CD14-positive monocyte (primary cell): Measurements from ENCODE around the gene SLX9. TPM values are rescaled to one million over a fixed set of nuclear protein-coding genes. Genes with fewer than 3 reads are reported as not detected.
A peak's percentile ranks its signal among the peaks of the same experiment; 100 is the strongest.

Experiments
- DNase-seq, 3 donors: peaks; one replicate each; pipeline ENCODE4 v3.0.0-alpha.2; 2011 to 2022
- H2AFZ ChIP-seq: 2 replicates; pipeline ENCODE4 v1.6.0; 2012; ENCODE audit warnings: mild to moderate bottlenecking, low read depth, low read length, inconsistent platforms; ENCODE audit not compliant: insufficient read depth, poor library complexity, severe bottlenecking
- H3K27ac ChIP-seq, 2 donors: 1 replicate in 1 of 2; 2 replicates in 1 of 2; pipeline ENCODE4 v1.5.1; 2012 to 2013; ENCODE audit warnings: low read length in 2 of 2, control low read depth in 1 of 2, inconsistent platforms in 1 of 2, low read depth in 1 of 2, mild to moderate bottlenecking in 1 of 2
- H3K27me3 ChIP-seq, 2 donors: one replicate each; pipeline versions ENCODE4 v1.6.0 to v1.6.1; 2011 to 2013; ENCODE audit warnings: low read length in 2 of 2; ENCODE audit not compliant: control insufficient read depth in 2 of 2, insufficient read depth in 2 of 2
- H3K36me3 ChIP-seq, 2 donors: replicated peaks in 1 of 2; 1 replicate in 1 of 2; 2 replicates in 1 of 2; pipeline versions ENCODE4 v1.5.1 to v1.6.1; 2012 to 2013; ENCODE audit warnings: low read length in 2 of 2, control low read depth in 1 of 2, inconsistent platforms in 1 of 2, mild to moderate bottlenecking in 1 of 2; ENCODE audit not compliant: insufficient read depth in 2 of 2, control insufficient read depth in 1 of 2
- H3K4me1 ChIP-seq, 2 donors: 1 replicate in 1 of 2; 2 replicates in 1 of 2; pipeline versions ENCODE4 v1.5.1 to v1.6.1; 2012 to 2013; ENCODE audit warnings: low read length in 2 of 2, control low read depth in 1 of 2, inconsistent platforms in 1 of 2, mild to moderate bottlenecking in 1 of 2, moderate library complexity in 1 of 2; ENCODE audit not compliant: insufficient read depth in 2 of 2, control insufficient read depth in 1 of 2
- H3K4me2 ChIP-seq: replicated peaks from 2 replicates; pipeline ENCODE3; 2012; ENCODE audit warnings: low read length, moderate library complexity, mild to moderate bottlenecking; ENCODE audit not compliant: poor library complexity, severe bottlenecking; ENCODE audit errors: extremely low read depth
- H3K4me3 ChIP-seq, 3 experiments: fragments of 200-600 bp in 1 of 3; sonication (generic) in 1 of 3; replicated peaks in 1 of 3; 1 replicate in 2 of 3; 2 replicates in 1 of 3; pipeline ENCODE4 v1.5.1; 2011 to 2013; ENCODE audit warnings: low read length in 3 of 3, mild to moderate bottlenecking in 3 of 3, control low read depth in 2 of 3, low read depth in 2 of 3, inconsistent platforms in 1 of 3, moderate library complexity in 1 of 3
- H3K79me2 ChIP-seq: 2 replicates; pipeline ENCODE4 v1.6.0; 2012; ENCODE audit warnings: mild to moderate bottlenecking, control low read depth, inconsistent platforms, low read length, moderate library complexity; ENCODE audit not compliant: insufficient read depth
- H3K9ac ChIP-seq: 2 replicates; pipeline ENCODE4 v1.6.0; 2017; ENCODE audit warnings: low read length, mild to moderate bottlenecking; ENCODE audit not compliant: insufficient read depth, poor library complexity, severe bottlenecking
- H3K9me3 ChIP-seq, 2 donors: replicated peaks in 1 of 2; 1 replicate in 1 of 2; 2 replicates in 1 of 2; pipeline versions ENCODE4 v1.5.1 to v1.6.1; 2012 to 2013; ENCODE audit warnings: low read length in 2 of 2, control low read depth in 1 of 2; ENCODE audit not compliant: control insufficient read depth in 1 of 2, insufficient read depth in 1 of 2
- H4K20me1 ChIP-seq: 2 replicates; pipeline ENCODE4 v1.6.0; 2012; ENCODE audit warnings: mild to moderate bottlenecking, low read length, control low read depth, moderate library complexity; ENCODE audit not compliant: insufficient read depth
- H3K27ac Mint-ChIP-seq, 7 donors: one replicate each; pipeline ENCODE4 v1.8.0; 2020; ENCODE audit warnings: mild to moderate bottlenecking in 7 of 7, mixed read lengths in 7 of 7, moderate library complexity in 6 of 7, inconsistent platforms in 2 of 7
- H3K27me3 Mint-ChIP-seq, 3 donors: one replicate each; pipeline ENCODE4 v1.8.0; 2021 to 2022; ENCODE audit warnings: low read depth in 3 of 3, mild to moderate bottlenecking in 3 of 3, mixed read lengths in 3 of 3, moderate library complexity in 3 of 3, inconsistent platforms in 1 of 3
- H3K36me3 Mint-ChIP-seq, 2 donors: one replicate each; pipeline ENCODE4 v1.8.0; 2020; ENCODE audit warnings: mixed read lengths in 2 of 2, inconsistent platforms in 1 of 2, mild to moderate bottlenecking in 1 of 2
- H3K4me1 Mint-ChIP-seq: one replicate; pipeline ENCODE4 v1.8.0; 2020; ENCODE audit warnings: mild to moderate bottlenecking, mixed read lengths
- H3K4me3 Mint-ChIP-seq, 2 donors: one replicate each; pipeline ENCODE4 v1.8.0; 2020; ENCODE audit warnings: mild to moderate bottlenecking in 2 of 2, mixed read lengths in 2 of 2, moderate library complexity in 1 of 2
- H3K9me3 Mint-ChIP-seq, 7 donors: one replicate each; pipeline ENCODE4 v1.8.0; 2020 to 2022; ENCODE audit warnings: mixed read lengths in 7 of 7, mild to moderate bottlenecking in 6 of 7, moderate library complexity in 6 of 7, inconsistent platforms in 2 of 7
- WGBS: methylation state at CpG from one replicate; pipeline ENCODE4 v1.1.5; 2013; ENCODE audit warnings: missing lambda C conversion rate; ENCODE audit not compliant: insufficient coverage; 5-methylcytosine and 5-hydroxymethylcytosine counted together
- intact Hi-C, 2 donors: fragments of 100-400 bp; cut with micrococcal nuclease; formaldehyde crosslinking; loops; one replicate each; pipeline versions ENCODE4 v1.15.0 to v1.15.1; 2023
- polyA plus RNA-seq, 3 donors: library from polyadenylated mRNA; depleted of rRNA in 1 of 3; unstranded in 2 of 3; stranded (reverse) in 1 of 3; fragments of 300-500 nt in 2 of 3; fragments of >200 nt in 1 of 3; fragmentation: Illumina TruSeq in 2 of 3; gene quantifications; 1 replicate in 2 of 3; 2 replicates in 1 of 3; pipeline ENCODE4 v1.2.3, GENCODE V29; 2012 to 2021
- TF ChIP-seq, protein P1 (sequence below): fragments of 200-600 bp; IDR thresholded peaks from one replicate; pipeline ENCODE4 v1.8.0; 2022; ENCODE audit warnings: antibody characterized with exemption, mild to moderate bottlenecking

The SLX9 gene
- polyA plus RNA-seq, 3 donors: 7.5 to 9.0 (median 9.0) TPM

DNA sequence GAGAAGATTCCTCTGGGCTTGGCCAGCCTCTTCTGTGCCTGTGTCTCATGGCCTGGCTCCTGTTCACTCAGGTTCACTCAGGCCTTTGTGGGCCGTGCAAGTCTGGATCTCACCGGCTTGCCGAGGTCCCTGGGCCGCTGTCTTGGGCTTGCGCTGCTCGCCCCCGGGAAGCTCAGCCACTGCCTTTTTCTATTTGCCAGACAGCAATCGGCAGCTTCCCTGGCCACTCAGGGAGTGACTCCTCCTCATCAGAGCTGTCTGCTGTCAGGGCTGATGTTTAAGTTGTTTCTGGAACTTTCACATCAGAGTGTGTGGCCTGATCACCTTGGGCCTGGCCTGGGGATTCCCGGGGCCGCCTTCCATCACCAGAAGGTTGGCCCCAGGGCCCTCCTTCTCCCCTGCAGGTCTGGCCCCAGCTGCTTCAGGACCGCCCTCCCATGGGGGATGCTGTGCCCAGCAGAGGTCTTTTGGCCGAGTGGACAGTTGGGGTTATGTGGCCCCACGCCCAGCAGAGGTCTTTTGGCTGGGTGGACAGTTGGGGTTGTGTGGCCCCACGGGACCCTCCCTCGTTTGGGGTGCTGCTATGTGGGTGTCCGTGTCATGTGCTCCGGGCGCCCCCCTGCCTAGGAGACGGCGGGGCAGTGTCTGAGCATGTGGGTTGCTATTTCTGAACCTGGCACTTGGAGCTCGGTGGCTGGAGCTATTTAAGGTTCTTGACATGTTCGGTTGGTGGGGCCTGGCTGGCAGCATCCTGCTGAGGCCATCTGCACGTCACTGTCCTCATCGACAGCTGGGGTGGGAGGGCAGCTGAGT, 12.5 kb downstream of the SLX9 start:
- 96% methylated on average over 22 of the region's 24 CpGs for WGBS

DNA sequence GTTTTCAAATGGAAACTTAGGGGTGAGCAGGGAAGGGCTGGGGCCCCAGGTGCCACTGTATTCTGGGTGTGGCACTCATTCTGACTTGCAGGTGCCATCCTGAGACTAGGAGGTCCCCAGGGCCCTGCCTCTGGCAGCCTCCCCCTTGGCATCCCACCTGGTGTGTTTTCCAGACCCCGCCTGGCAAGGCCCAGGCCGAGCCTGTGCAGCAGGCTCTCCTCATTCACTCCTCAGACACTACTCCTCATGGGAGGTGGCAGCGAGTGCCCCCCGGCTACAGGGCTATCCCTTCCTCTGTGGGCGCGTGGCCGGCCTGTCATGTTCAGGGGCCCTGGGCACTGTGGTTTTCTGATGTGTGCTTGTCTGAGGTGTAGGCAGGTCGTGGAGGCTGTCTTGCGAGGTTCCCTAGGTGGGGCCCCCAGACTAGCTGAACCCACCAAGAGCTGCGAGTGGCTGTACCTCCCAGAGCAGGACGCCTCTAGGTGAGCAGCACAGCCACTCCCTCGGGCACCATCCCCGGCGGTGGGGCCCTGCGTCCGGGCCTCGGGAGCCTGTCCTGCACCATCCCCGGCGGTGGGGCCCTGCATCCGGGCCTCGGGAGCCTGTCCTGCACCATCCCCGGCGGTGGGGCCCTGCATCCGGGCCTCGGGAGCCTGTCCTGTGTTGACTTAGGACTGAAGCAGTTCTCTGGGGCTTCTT, 13.2 kb downstream of the SLX9 start:
- no peaks in the 10 kb centered on the region for H3K27me3 Mint-ChIP-seq
- Histone ChIP-seq H3K4me3 (no peak overlapping the region), H3K27me3 (no peaks in the 10 kb centered on the region), H2AFZ (no peak overlapping the region), H3K9ac (no peak overlapping the region), H3K9me3 (no peaks in the 10 kb centered on the region), H3K27ac (no peak overlapping the region), H3K79me2 (peaks cover 20% of the 10 kb centered on the region), H3K36me3 (peaks cover 39 to 65% of the 10 kb centered on the region in 2 donors), H3K4me1 (no peaks in the 10 kb centered on the region), H4K20me1 (peaks cover 30% of the 10 kb centered on the region), H3K4me2 (no peak overlapping the region)
- WGBS: 93% methylated on average over 11 of the region's 25 CpGs
- TF ChIP-seq, protein P1, sequence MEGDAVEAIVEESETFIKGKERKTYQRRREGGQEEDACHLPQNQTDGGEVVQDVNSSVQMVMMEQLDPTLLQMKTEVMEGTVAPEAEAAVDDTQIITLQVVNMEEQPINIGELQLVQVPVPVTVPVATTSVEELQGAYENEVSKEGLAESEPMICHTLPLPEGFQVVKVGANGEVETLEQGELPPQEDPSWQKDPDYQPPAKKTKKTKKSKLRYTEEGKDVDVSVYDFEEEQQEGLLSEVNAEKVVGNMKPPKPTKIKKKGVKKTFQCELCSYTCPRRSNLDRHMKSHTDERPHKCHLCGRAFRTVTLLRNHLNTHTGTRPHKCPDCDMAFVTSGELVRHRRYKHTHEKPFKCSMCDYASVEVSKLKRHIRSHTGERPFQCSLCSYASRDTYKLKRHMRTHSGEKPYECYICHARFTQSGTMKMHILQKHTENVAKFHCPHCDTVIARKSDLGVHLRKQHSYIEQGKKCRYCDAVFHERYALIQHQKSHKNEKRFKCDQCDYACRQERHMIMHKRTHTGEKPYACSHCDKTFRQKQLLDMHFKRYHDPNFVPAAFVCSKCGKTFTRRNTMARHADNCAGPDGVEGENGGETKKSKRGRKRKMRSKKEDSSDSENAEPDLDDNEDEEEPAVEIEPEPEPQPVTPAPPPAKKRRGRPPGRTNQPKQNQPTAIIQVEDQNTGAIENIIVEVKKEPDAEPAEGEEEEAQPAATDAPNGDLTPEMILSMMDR: no peak
- DNase-seq: no peak
- peak overlapping the region in 4 of 7 donors; percentile 20 to 69 (median 50) for H3K27ac Mint-ChIP-seq
- intact Hi-C loops: loop anchor here (5.0 kb wide), 2 partner anchors 39 to 869 kb away; no protein-coding TSS in a partner anchor
- no peaks in the 10 kb centered on the region for H3K4me1 Mint-ChIP-seq
- H3K36me3 Mint-ChIP-seq: peaks cover 45 to 75% of the 10 kb centered on the region in 2 donors
- H3K4me3 Mint-ChIP-seq: no peak overlapping the region
- no peaks in the 10 kb centered on the region for H3K9me3 Mint-ChIP-seq

More for the DNA sequence above, 12.5 kb downstream of the SLX9 start:
- H3K4me1 Mint-ChIP-seq: no peaks in the 10 kb centered on the region
- TF ChIP-seq, protein P1: no peak
- peaks cover 43 to 72% of the 10 kb centered on the region in 2 donors for H3K36me3 Mint-ChIP-seq
- no peaks in the 10 kb centered on the region for H3K9me3 ChIP-seq
- H3K27ac Mint-ChIP-seq: peak overlapping the region in 2 of 7 donors; percentile 43 to 54
- no peak overlapping the region for H3K4me2 ChIP-seq
- no peak overlapping the region for H2AFZ ChIP-seq
- H3K27me3 Mint-ChIP-seq: peaks cover 0 to 2% (median 2%) of the 10 kb centered on the region in 3 donors
- H3K9me3 Mint-ChIP-seq: no peaks in the 10 kb centered on the region
- H3K4me1 ChIP-seq: no peaks in the 10 kb centered on the region
- H3K9ac ChIP-seq: no peak overlapping the region
- no peak for DNase-seq
- peaks cover 25% of the 10 kb centered on the region for H3K79me2 ChIP-seq
- no peak overlapping the region for H3K4me3 Mint-ChIP-seq
- peaks cover 38% of the 10 kb centered on the region for H4K20me1 ChIP-seq
- no peaks in the 10 kb centered on the region for H3K27me3 ChIP-seq
- no peak overlapping the region for H3K27ac ChIP-seq
- H3K4me3 ChIP-seq: no peak overlapping the region
- H3K36me3 ChIP-seq: peaks cover 41 to 61% of the 10 kb centered on the region in 2 donors
- intact Hi-C loops: loop anchor here (5.0 kb wide), 2 partner anchors 40 to 870 kb away; no protein-coding TSS in a partner anchor
